ENCODE results near the gene AMPH.
"Not testable (repeated sequence)": the region's sequence is repeated elsewhere in the genome, so short reads cannot be mapped to it uniquely, and the experiment has no call there.

Gene AMPH

DNA sequence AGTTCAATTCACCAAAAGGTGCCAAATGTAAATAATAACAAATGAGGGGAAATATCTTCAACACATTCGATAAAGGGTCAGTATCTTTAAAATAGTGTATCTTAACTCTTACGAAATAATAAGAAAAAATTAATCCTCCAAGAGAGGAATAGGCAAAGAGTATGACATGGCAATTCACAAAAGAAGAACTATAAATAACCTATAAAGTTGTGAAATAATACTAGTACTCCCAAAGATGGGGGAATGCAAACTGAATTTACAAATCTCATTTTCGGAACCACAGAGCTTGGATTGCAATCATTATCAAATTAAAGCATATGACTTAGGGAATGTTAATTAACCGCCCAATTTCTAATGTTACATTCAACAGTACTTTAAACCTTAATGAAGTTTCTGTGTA lies 279.6 kb downstream of the AMPH start:
- DNase-seq (ENCODE audit: low spot score), result no peak

- not testable (repeated sequence) for DNase-seq (ENCODE audit: low spot score)
These were observed 280.4 kb downstream of the AMPH start for GRCh38 chr7:38350777-38351176.

DNA sequence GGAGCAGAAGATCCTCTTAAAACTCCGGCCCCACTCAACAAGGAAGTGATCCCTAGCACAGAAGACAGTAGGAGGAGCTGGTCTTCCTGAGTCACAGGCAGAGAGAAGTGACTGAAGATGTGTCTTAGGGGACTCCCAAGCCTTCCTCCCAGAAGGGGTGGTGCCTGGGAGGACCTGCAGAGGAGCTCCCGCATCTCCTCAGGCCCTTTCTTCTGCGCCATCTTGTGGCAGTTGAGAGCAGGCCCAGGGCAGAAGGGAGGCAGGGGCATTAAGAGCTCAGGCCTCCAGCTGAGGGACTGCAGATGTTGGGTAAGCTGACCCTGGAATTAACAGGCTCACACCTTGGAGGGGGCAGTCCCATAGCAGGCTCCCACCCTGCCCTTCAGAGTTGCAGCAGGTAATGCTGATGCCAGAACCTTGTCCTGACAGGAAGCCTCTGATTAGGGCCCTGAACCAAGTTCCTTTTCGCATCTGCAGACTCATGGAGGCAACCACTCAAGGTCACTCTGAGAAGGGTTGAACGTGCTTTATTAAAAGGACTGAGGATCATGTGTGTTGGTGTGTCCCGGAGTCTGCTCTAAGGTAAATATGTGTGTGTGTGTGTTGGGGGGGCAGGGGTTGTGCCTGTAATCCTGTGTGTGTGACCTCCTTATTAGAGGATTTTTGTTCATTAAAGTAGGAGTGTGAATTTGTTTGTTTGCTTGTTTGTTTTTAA lies 281.1 kb downstream of the AMPH start:
- not testable (repeated sequence) for DNase-seq (ENCODE audit: low spot score)

GRCh38 chr7:38349126-38349795 lies 281.9 kb downstream of the AMPH start:
- DNase-seq (ENCODE audit: low spot score), result not testable (repeated sequence)

DNA sequence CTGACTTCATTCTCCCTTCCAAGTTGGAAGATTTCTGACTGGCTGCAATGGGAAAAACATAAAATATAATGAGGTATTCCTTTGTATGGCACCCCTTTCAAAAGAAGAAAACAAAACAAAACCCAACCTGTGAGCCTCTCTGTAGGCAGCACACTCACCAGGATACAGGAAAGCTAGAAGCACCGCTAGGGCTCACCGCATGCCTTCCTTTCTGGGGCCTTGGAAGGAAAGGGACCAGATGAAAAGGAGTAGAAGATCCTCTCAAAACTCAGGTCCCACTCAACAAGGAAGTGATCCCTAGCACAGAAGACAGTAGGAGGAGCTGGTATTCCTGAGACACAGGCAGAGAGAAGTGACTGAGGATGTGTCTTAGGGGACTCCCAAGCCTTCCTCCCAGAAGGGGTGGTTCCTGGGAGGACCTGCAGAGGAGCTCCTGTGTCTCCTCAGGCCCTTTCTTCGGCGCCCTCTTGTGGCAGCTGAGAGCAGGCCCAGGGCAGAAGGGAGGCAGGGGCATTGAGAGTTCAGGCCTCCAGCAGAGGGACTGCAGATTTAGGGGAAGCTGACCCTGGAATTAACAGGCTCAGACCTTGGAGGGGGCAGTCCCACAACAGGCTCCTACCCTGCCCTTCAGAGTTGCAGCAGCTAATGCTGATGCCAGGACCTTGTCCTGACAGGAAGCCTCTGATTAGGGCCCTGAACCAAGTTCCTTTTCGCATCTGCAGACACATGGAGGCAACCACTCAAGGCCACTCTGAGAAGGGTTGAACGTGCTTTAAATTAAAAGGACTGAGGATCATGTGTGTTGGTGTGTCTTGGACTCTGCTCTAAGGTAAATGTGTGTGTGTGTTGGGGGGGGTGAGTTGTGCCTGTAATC lies 285.6 kb downstream of the AMPH start:
- DNase-seq (ENCODE audit: low spot score), result not testable (repeated sequence)

GRCh38 chr7:38344741-38345140 lies 286.4 kb downstream of the AMPH start:
- DNase-seq (ENCODE audit: low spot score), result not testable (repeated sequence)

- not testable (repeated sequence) for DNase-seq (ENCODE audit: low spot score)
These were observed 289.0 kb downstream of the AMPH start for GRCh38 chr7:38342135-38342534.

DNA sequence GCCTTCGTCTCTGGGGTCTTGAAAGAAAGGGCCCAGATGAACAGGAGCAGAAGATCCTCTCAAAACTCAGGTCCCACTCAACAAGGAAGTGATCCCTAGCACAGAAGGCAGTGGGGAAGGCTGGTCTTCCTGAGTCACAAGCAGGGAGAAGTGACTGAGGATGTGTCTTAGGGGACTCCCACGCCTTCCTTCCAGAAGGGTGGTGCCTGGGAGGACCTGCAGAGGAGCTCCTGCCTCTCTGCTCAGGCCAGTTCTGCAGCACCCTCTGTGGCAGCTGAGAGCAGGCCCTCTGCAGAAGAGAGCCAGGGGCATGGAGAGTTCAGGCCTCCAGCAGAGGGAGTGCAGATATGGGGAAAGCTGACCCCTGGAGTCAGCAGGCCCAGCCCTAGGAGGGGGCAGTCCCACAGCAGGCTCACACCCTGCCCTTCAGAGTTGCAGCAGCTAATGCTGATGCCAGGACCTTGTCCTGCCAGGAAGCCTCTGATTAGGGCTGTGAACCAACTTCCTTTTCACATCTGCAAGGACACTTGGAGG lies 289.9 kb downstream of the AMPH start:
- not testable (repeated sequence) for DNase-seq (ENCODE audit: low spot score)

DNA sequence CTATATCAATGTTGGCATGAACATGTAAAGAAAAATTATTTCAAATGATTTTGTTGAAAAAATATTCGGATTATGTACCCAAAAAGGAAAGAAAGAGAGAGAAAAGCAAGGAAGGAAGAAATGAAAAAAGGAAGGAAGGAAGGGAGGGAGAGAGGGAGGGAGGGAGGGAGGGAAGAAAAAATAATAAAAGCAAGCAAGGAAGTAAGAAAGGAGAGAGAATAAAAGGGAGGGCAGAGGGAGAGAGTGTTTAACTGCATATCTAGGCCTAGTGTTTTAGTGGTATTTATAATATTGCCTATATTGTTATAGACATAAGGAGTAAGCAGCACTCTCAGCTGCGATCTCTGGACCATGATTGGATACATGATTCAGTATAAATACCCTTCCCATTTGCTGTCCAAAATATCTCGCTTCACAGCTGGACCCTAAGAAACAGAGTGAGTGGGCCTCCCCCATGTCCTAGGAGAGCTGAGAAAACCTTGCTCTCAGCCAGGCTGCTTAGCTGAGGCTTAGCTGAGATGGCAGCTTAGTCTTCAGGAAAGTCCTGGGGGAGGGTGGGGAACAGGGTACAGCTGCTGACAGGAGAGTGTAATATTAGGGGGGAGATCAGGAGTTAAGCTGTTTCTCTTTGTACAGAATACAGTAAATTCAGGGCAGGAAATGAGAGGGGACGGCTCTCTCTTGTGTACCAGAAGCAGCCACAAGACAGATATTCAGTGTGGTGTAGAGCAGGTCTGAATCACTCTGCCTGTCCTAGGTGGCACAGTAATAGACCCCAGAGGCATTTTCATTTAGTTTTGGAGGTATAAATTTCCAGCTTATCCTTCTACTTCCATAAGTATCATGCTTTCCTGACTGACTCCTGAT lies 291.0 kb downstream of the AMPH start:
- no peak for DNase-seq (ENCODE audit: low spot score)

DNA sequence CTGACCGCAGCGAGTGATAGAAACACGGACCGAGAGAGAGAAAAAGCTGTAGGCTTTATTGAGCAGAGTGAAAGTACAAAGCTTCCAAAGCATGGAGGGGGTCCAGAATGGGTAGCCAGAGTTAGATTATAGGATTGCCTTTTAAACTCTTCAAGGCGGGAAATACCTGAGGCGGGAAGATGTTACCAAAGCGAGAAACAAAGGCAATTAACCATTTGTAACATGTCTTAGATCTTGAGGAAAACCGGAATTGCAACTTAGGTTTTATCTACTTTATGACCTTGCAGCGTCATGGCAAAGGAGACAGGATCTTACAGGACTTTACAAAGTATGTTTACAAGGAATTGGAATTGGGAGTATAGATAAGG lies 295.0 kb downstream of the AMPH start:
- not testable (repeated sequence) for DNase-seq (ENCODE audit: low spot score)

GRCh38 chr7:38335492-38336147 lies 295.6 kb downstream of the AMPH start:
- peak; percentile 61 for DNase-seq (ENCODE audit: low spot score)

- no peak for DNase-seq (ENCODE audit: low spot score)
These were observed 296.1 kb downstream of the AMPH start for GRCh38 chr7:38335128-38335491.

- no peak for DNase-seq (ENCODE audit: low spot score)
These were observed 297.0 kb downstream of the AMPH start for GRCh38 chr7:38334163-38334562.

All from hepatic stellate cell (primary cell).